HG02623 (cell line): ENCODE results near the gene PLLP.
"Not testable (repeated sequence)": the region's sequence is repeated elsewhere in the genome, so short reads cannot be mapped to it uniquely, and the experiment has no call there.

Source experiments
- ATAC-seq: cut with Tn5 transposase; IDR thresholded peaks from one replicate; pipeline ENCODE4 v1.9.1; 2021; ENCODE audit warnings: moderate library complexity; ENCODE audit not compliant: unreplicated experiment

The PLLP gene

DNA sequence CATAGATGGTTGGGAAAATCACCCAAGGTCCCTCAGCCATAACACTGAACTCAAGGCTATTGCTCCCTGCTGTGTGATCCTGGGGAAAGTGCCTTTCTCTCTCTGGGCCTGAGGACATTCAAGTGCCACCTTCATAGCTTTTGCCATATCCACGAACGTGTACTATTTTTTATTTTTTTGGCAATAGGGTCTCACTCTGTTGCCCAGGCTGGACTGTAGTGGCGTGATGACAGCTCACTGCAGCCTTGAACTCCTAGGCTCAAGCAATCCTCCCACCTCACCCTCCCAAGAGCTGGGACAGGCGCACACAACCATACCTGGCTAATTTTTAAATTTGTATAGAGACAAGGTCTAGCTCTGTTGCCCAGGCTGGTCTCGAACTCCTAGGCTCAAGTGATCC lies 10.6 kb downstream of the PLLP start:
- no peak for ATAC-seq

DNA sequence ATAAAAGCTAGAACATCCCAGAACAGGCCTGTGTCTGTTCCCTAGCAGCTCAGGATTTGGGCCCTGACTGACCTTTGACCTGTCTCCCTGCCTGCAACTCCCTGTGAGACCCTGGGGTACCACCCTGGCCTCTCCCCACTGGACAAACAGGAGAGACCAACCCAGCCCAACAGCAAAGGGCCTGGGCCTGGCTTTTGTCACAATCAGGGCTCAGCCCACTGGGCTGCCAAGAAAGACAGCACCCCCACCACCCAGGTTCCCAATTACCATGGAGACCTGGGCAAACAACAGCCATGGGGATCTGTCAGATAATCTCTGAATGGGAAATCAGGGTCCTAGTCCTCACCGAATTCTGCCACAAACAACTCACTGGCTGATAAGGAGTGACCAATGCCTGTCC lies 11.1 kb downstream of the PLLP start:
- no peak for ATAC-seq

DNA sequence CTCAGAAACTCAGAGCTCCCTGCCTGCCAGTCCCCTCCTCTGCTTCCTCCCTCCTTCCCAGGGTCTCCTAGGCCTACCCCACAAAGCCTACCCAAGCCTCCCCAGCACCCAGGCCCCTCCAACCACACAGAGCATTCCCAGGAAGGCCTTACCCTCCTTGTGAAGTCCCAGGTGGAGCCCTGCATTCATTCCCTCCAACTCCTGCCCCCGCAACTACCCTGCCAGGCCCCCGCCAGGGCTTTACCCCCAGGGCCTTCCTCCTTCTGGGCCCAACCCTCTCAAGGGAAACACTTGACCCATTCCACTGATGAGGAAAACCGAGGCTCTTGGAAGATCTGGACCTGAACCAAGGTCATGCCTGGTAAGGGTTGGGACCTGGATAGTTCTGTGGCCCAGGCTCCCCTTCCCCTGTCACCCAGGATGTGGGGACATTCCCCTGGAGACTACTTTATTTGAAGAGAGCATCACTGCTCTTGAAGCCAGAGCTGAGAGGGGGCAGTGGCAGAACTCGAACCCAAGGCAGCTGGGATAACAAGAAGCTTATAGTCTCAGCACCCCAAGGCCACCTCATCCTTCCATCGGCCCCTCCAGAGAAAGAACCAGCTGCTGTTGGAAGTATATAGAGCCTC lies 12.5 kb downstream of the PLLP start:
- ATAC-seq: no peak

DNA sequence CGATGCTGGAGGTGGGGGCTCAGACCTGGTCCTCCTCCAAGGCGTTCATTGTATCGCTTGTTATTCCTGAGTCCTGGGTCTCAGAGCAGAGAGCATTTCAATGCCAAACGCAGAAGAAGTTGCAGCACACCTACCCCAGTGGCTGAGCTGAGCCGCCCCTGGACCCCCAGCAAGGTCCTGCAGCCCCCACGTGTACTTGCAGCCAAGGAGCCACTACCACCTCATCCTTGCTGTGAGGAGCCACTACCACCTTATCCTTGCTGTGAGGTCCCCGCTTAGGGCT lies 13.5 kb downstream of the PLLP start:
- no peak for ATAC-seq

DNA sequence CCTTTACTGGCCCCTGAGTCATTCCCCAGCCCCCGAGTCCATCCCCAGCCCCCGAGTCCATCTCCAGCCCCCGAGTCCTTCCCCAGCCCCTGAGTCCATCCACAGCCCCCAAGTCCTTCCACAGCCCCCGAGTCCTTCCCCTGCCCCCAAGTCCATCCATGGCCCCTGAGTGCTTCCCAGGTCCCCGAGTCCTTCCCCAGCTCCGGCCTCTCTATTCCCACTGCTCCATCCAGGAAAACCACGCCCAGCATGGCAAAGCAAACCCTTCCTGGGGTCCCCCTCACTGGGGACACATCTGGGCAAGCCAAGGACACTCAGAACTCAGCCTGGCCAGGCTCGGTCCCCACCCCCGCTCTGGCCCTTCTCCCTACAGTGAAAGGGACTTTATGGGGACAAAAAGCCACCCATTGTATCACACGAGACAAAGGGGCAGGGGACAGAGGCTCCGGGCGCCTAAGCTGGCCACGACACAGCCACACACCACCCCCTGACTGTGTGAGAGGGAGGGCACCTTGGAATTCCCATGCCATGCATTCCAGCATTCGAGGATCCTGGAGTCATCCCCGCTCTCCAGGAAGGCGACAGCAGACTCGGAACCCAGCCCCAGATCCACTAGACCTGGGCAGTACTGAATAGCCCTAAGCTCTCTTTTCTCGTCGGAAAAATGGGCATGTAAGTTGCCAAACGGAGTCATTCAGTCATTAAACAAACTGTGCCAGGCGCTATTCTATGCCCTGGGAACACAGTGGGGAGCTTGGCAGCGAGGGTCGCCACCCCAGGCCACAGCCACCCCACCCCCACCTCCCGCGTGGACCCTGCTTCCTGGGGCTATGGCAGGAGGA lies 14.0 kb downstream of the PLLP start:
- no peak for ATAC-seq

DNA sequence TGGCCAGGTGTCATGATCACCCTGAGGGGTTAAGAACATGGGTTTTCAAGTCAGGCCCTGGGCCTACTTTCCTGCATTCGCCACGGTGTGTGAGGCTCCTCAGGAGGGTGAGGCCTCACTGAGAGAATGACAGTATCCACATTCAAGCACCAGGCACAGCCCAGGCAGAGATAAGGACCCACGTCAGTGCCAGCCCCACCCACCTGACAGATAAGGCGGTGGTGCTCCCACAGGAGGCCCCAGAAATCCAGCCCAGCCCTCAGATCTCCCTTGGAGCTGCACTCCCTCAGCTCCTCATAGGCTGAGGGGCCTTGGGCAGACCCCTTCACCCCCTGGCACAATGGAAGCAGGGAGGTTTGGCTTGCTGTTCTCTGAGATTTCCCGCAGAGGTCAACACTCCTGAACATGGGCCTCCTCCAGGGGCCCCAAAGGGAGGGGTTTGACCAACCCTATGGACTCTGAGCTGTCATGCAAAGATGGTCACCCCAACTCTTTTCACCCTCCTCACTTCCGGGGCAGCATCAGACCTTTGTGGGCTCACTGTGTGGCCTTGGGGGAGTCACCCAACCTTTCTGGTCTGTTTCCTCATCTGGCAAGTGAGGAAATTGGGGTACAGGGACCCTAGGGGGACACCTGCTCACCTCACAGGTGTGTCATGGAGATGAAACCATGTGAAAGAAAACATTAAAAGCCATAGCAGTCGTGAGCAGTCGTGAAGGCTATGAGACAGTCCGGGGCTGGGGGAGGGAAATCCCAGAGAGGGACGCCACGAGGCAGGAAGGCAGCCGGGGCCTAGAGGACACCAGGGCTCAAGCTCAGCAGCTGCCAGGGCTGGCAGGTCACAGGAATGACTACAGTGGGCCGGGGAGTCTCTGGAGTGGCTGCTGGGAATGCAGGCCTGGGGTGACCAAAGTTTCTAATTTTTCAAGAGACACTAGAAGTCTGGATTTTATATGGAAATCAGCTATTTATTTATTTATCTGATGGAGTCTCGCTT lies 15.4 kb downstream of the PLLP start:
- no peak for ATAC-seq

DNA sequence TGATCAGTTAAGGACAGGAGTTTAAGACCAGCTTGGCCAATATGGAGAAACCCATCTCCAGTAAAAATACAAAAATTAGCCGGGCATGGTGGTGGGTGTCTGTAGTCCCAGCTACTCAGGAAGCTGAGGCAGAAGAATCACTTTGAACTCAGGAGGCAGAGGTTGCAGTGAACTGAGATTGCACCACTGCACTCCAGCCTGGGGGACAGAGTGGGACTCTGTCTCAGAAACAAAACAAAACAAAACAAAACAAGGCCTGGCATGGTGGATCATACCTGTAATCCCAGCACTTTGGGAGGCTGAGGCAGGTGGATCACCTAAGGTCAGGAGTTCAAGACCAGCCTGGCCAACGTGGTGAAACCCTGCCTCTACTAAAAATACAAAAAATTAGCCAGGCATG lies 17.1 kb downstream of the PLLP start:
- ATAC-seq: not testable (repeated sequence)

DNA sequence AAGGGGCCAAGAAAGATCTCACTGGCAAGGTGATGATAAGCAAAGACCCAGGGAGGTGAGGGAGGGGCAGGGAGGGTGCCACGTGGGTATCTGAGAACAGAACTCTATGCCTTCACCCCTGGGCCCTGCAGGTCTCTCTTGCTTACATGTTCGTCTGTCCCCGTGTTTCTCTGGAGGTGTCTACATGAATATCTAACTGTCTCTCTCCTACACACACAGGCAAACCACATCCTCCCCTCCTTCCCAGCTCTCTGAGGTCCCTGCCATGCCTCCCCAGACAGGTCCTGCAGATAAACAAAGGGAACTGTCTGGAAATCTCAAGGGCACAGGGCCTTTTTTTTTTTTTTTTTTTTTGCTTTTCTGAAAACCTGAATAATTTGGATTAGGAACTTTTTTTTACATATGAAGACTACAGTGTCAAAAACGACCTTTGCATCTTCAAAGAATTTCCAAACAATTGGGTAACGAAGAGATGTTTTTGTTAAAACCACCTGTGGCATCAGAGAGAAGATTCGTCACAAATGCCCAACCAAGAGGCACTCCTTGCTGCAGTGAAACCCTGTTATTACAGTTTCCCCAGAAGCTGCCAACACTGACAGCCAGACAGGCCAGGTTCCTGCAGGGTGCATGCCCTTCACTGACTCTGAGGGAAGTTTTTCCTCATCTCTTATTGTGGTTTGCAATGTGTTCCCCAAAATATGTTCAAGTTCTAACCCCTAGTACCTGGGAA lies 17.8 kb downstream of the PLLP start:
- no peak for ATAC-seq

DNA sequence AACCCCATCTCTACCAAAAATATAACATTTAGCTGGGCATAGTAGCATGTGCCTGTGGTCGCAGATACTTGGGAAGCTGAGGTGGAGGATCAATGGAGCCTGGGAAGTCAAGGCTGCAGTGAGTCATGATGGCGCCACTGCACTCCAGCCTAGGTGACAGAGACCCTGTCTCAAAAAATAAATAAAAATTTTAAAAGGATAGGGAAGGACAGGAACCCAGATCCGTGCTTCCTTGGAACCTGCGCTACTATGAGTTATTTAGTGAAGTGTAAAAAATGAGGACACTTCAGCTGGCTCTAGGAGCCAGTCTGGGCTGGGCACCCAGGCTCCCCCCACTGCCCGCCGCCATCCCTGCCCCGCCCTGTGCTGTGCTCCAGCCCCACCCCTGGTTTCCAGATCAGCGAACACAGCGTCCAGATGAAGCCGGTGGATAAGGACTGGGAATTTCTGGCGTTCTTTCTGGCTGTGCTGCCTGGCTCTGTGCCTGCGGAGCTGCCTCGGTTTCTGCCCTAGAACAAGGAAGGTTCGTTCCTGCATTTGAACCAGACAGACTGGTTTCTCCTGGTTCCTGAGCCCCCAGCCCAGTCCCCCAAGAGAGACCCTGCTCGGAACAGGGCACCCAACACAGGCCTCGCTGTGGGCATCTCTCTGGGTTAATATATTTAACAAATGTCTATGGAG lies 18.5 kb downstream of the PLLP start:
- no peak for ATAC-seq

DNA sequence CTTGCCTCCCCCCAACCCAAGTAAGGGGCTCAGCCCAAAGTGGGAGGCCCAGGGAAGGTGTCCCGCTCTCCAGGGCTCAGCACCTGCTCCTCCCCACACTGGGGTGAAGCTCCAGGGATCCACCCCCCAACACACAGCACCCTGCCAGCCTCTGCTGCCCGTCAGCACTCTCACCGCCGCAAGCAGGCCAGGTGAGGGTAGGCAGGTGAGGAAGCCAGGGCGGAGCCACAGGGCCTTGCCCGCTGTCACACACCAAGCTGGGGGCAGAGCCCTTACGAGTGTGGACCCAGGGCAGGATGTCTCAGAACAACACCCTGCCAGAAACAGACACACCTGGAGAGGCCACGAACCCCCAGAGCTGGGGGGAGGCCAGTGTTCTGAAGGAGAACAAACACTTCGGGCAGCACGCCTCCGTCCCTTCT lies 19.5 kb downstream of the PLLP start:
- no peak for ATAC-seq

DNA sequence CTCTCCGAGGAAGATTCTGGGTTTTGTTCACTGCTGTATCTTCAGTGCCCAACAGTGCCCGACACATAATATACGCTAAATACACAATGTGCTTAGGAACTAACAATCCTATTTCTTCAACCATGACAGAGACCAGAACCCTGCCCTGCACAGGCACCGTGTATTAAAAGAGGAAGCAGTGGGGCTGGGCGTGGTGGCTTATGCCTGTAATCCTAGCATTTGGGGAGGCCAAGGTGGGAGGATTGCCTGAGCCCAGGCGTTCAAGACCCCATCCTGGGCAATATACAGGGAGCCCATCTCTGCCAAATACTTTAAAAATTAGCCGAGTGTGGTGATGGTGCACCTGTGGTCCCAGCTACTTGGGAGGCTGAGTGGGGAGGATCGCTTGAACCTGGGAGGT lies 20.1 kb downstream of the PLLP start:
- no peak for ATAC-seq

DNA sequence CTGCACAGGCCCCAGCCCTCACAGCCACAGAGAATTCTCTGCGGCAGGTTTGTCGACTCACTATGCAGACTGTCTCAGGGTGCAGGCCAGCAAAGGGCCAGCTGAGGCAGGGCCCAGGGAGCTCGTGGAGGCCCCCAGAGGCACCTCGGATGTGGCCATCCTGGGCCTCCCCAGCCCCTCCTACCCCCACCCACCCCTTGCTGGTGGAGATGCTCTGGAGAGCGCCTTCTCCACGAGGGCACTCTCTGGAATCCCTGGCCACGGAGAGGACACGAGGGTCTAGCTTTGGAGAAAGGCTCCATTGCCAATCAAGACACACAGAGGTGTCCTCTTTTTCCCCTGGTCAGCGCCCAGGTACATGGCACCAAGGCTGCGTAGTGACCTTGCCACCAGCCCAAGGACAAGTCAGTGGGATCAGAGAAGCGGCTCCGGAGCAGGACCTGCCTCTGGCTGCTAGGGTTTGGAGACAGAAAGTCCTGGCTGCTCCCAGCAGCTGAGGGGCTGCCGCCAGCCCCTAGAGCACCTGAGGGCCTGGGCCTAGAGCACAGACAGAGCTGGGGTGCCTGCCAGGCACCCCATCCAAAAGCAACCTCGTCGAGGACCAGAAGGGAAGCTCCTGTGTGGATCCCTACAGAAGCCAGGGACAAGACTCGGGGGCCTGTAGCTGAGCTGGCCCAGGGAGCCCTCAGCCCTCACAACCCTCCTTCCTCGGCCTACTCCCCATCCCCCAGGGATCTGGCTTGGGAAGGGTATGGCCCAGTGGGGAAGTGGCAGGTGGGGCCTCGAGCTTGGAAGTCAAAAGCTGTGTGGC lies 20.7 kb downstream of the PLLP start:
- no peak for ATAC-seq

DNA sequence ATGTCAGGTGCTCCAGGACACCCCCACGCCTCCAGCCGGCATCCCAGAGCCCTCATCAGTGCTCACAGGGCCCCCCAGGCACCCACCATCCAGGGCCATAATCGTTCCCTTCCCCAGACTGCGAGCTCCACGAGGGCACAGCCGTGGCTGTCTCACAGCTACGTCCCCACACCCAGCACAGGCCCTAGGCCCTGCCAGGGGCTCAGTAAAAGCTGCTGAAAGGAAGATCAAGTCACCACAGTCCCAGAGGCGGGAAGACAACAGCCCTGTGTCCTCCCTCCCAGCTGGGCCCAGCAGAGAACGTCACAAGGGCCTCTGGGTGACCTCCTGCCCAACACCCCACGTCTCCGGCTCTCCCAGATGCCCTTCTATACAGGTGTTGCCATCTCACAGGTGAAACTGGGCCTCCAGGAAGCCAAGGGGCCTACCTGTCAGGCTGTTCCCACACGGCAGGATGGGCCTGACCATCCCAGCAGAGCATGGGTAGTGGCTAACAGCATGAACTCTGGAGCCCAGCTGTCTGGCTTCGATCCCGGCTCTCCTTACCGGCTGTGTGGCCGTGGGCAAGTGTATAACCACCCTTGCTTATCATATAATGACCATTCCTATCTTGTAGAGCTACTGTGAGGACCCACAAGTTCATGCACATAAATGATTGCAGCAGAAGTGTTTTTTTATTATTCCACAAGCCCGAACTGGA lies 21.5 kb downstream of the PLLP start:
- no peak for ATAC-seq

DNA sequence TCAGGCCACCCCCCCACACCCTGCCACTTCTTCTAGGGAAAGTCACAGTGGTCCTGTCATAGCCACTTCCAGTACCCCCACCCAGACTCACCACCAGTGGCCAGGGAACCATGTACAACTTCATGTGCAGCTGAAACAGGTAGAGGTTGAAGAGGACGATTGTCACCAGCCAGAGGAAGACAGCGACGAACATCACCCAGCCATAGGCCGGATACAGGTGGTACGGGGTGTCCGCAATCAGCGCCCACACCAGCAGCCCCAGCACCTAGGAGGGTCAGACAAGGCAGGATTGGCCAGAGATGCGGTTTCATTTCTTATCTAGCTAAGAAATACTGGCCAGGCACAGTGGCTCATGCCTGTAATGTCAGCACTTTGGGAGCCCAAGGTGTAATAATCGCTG lies 22.7 kb downstream of the PLLP start:
- no peak for ATAC-seq

DNA sequence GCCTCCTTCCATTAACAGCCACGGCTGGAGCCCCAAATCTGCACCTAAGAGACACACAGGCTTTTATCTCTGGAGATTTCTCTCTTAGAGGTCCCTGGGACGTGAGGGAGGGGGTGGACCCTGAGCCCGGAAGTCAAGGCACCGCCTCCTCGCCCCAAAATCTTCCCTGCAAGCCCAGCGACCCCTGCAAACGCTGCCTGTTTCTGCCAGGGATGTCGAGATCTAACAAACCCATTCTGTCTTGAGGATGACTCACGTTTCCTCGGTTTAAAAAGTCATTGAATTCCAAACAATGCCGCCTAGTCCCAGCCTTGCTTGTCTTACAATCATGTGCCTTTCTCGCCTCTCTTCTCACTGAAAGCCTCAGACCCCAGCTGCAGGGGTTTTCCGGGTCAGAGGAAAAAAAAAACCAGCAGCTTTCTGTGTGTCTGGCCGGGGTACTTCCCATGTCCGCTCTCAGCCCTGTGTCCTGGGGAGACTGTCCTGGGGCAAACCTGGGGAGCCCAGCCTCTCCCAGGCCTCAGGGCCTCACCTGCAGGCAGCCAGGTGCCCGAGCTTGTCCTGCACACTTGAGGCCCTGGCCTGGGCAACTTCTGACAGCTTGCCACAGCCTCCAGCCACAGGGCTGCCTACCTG lies 24.1 kb downstream of the PLLP start:
- ATAC-seq: no peak

DNA sequence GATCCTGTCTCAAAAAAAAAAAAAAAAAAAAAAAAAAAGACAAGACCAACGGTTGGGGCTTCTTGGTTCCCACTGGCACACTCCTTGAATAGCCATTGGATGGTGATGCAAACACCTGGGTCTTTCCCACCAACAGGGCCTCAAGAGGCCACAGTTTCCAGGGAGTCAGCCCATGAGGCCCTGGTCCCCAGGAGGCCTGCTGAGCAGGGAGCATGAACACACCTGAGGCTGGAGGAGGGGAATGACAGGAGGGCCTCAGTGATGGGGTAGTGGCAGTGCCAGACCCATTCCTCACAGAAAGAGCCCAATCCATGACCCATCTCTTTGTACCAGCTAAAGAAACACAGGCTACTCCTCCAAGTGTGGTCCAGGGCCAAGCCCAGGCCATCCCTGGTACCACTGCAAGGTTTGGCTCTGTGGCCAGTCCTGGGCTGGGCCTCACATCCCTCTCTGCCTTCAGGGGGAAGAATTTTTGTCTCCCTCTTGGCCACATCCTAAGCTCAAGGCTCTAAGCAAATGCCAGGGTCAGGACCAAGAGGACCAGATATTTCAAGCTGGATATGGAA lies 25.5 kb downstream of the PLLP start:
- ATAC-seq: no peak

DNA sequence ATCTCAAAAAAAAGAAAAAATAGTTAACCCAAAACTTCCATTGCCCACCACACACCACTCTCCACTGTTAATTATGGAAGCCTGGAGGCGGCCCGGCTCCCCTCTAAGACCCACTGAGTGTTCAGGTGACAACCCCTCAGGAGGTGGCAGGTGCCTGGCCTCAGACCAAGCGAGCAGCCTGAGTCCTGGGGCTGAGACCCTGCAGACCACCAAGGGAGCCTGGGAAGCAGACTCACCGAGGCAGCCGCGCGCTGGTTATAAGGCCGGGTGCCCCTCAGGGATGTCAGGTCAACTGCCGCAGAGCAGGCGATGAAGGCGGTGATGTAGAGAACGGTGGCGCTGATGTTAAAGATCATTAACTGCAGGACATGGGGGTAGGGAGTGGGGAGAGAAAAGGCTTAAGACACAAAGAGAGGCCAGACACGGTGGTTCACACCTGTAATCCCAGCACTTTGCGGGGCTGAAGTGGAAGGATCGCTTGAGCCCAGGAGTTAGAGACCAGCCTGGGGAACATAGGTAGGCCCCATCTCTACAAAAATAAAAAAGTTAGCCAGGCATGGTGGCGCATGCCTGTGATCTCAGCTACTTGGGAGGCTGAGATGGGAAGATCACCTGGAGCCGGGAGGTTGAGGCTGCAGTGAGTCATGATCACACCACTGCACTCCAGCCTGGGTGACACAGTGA lies 26.1 kb downstream of the PLLP start:
- ATAC-seq: no peak
